Neuron (in vitro differentiated cells): ENCODE results near the gene TBC1D17.

Source experiments
- H2AFZ ChIP-seq: one replicate; pipeline ENCODE4 v1.6.1; 2013; ENCODE audit warnings: low read depth, mild to moderate bottlenecking, inconsistent platforms, low read length, moderate library complexity
- H3K27me3 ChIP-seq: one replicate; pipeline ENCODE4 v1.6.1; 2013; ENCODE audit warnings: low read length; ENCODE audit not compliant: insufficient read depth
- H3K36me3 ChIP-seq: one replicate; pipeline ENCODE4 v1.6.1; 2013; ENCODE audit warnings: low read length; ENCODE audit not compliant: insufficient read depth
- H3K4me1 ChIP-seq: one replicate; pipeline ENCODE4 v1.6.1; 2013; ENCODE audit warnings: low read length; ENCODE audit not compliant: insufficient read depth
- H3K4me3 ChIP-seq: 2 replicates; pipeline ENCODE4 v1.5.1; 2013; ENCODE audit warnings: mild to moderate bottlenecking, low read length, moderate library complexity
- H3K9me3 ChIP-seq: one replicate; pipeline ENCODE4 v1.6.1; 2013; ENCODE audit warnings: low read length

TBC1D17 gene

GRCh38 chr19:49860336-49861102, 17.0 kb upstream of the TBC1D17 start:
- H3K9me3 ChIP-seq = no peaks in the 10 kb centered on the region
- H3K27me3 ChIP-seq = no peaks in the 10 kb centered on the region
- no peak overlapping the region for H2AFZ ChIP-seq
- H3K4me3 ChIP-seq = no peak overlapping the region
- H3K36me3 ChIP-seq = peaks cover 84% of the 10 kb centered on the region
- H3K4me1 ChIP-seq = peaks cover 2% of the 10 kb centered on the region

- no peak overlapping the region for H3K4me3 ChIP-seq
- peaks cover 7% of the 10 kb centered on the region for H3K4me1 ChIP-seq
- H3K27me3 ChIP-seq = no peaks in the 10 kb centered on the region
- no peak overlapping the region for H2AFZ ChIP-seq
- H3K36me3 ChIP-seq = peaks cover 78% of the 10 kb centered on the region
- no peaks in the 10 kb centered on the region for H3K9me3 ChIP-seq
Observed at GRCh38 chr19:49861107-49861506, 16.4 kb upstream of the TBC1D17 start.

GRCh38 chr19:49861541-49862378, 15.7 kb upstream of the TBC1D17 start:
- Histone ChIP-seq H3K4me3 (no peak overlapping the region), H3K9me3 (no peaks in the 10 kb centered on the region), H3K27me3 (no peaks in the 10 kb centered on the region), H3K36me3 (peaks cover 72% of the 10 kb centered on the region), H2AFZ (no peak overlapping the region), H3K4me1 (peaks cover 14% of the 10 kb centered on the region)

GRCh38 chr19:49862391-49863253, 14.9 kb upstream of the TBC1D17 start:
- Histone ChIP-seq H3K4me3 (no peak overlapping the region), H3K4me1 (peaks cover 15% of the 10 kb centered on the region), H3K36me3 (peaks cover 64% of the 10 kb centered on the region), H3K27me3 (no peaks in the 10 kb centered on the region), H2AFZ (no peak overlapping the region), H3K9me3 (no peaks in the 10 kb centered on the region)

- Histone ChIP-seq H3K27me3 (no peaks in the 10 kb centered on the region), H3K36me3 (peaks cover 57% of the 10 kb centered on the region), H3K9me3 (no peaks in the 10 kb centered on the region), H3K4me1 (peaks cover 17% of the 10 kb centered on the region), H2AFZ (no peak overlapping the region), H3K4me3 (no peak overlapping the region)
Observed at GRCh38 chr19:49863254-49863934, 14.1 kb upstream of the TBC1D17 start.

GRCh38 chr19:49863935-49864320, 13.6 kb upstream of the TBC1D17 start:
- peaks cover 52% of the 10 kb centered on the region for H3K36me3 ChIP-seq
- H3K4me3 ChIP-seq = no peak overlapping the region

GRCh38 chr19:49864890-49865289, 12.6 kb upstream of the TBC1D17 start:
- H3K4me3 ChIP-seq = no peak overlapping the region
- peaks cover 23% of the 10 kb centered on the region for H3K4me1 ChIP-seq
- H3K9me3 ChIP-seq = no peaks in the 10 kb centered on the region
- H2AFZ ChIP-seq = no peak overlapping the region
- H3K36me3 ChIP-seq = peaks cover 47% of the 10 kb centered on the region
- H3K27me3 ChIP-seq = no peaks in the 10 kb centered on the region

More at GRCh38 chr19:49863935-49864320, 13.6 kb upstream of the TBC1D17 start:
- Histone ChIP-seq H3K4me1 (peaks cover 20% of the 10 kb centered on the region), H2AFZ (no peak overlapping the region), H3K9me3 (no peaks in the 10 kb centered on the region), H3K27me3 (no peaks in the 10 kb centered on the region)

GRCh38 chr19:49866933-49867782, 10.3 kb upstream of the TBC1D17 start, which contains the start of gene PNKP:
Gene PNKP, minus strand, starts transcription at chr19:49867576. Its CDS starts 372 bp downstream, at chr19:49867204.
- H3K9me3 ChIP-seq = no peaks in the 10 kb centered on the region
- H2AFZ ChIP-seq = peak within 1 kb of the TSS; percentile 13
- H3K27me3 ChIP-seq = no peaks in the 10 kb centered on the region
- peaks cover 26% of the 10 kb centered on the region for H3K36me3 ChIP-seq
- peak within 1 kb of the TSS; percentile 73 for H3K4me3 ChIP-seq
- H3K4me1 ChIP-seq = peaks cover 30% of the 10 kb centered on the region

GRCh38 chr19:49869009-49869483, 8.5 kb upstream of the TBC1D17 start:
- Histone ChIP-seq H2AFZ (no peak overlapping the region), H3K36me3 (peaks cover 10% of the 10 kb centered on the region), H3K4me3 (peak overlapping the region; percentile 31), H3K9me3 (no peaks in the 10 kb centered on the region), H3K27me3 (no peaks in the 10 kb centered on the region), H3K4me1 (peaks cover 30% of the 10 kb centered on the region)

- Histone ChIP-seq H3K27me3 (no peaks in the 10 kb centered on the region), H3K4me3 (peak overlapping the region; percentile 54), H3K9me3 (no peaks in the 10 kb centered on the region), H3K36me3 (peaks cover 4% of the 10 kb centered on the region), H3K4me1 (peaks cover 30% of the 10 kb centered on the region), H2AFZ (no peak overlapping the region)
Observed at GRCh38 chr19:49869484-49870308, 7.8 kb upstream of the TBC1D17 start.

- Histone ChIP-seq H3K9me3 (no peaks in the 10 kb centered on the region), H3K4me1 (peaks cover 30% of the 10 kb centered on the region), H3K27me3 (no peaks in the 10 kb centered on the region), H2AFZ (no peak overlapping the region), H3K36me3 (no peaks in the 10 kb centered on the region), H3K4me3 (peak overlapping the region; percentile 54)
Observed at GRCh38 chr19:49870309-49870901, 7.1 kb upstream of the TBC1D17 start.
